Endothelial cell of umbilical vein (primary cell): Measurements from ENCODE around the gene KCTD11. TPM values are rescaled to one million over a fixed set of nuclear protein-coding genes. Genes with fewer than 3 reads are reported as not detected.

Experiments used
- BruUV-seq: library from RNA; stranded (reverse); fragments of 400-500 nt; replicated peaks from 2 replicates; lab custom pipeline; 2021; lab: Mats Ljungman, UMichigan
- CTCF ChIA-PET: fragments of 300-600, 350-600 bp; sonication (Branson Sonifier 250); formaldehyde crosslinking; loops from one replicate; lab custom pipeline; 2021; ENCODE audit warnings: antibody characterized with exemption, inconsistent platforms; lab: Charles Lee
- POLR2A ChIA-PET: fragments of 300-600, 350-600 bp; sonication (Branson Sonifier 250); formaldehyde crosslinking; loops from one replicate; lab custom pipeline; 2021; ENCODE audit warnings: antibody characterized with exemption, inconsistent platforms; lab: Charles Lee
- DNase-seq: peaks from one replicate; pipeline ENCODE4 v3.0.0-alpha.2; 2011; ENCODE audit warnings: low read depth, low spot score
- FAIRE-seq: peaks from 2 replicates; lab custom pipeline; 2011; peaks lifted over from hg19 to GRCh38; lab: Jason Lieb, UNC
- H2AFZ ChIP-seq: 2 replicates; pipeline ENCODE4 v1.6.0; 2012; ENCODE audit warnings: low read depth, low read length, control low read depth, inconsistent platforms
- H3K27ac ChIP-seq: 2 replicates; pipeline ENCODE4 v1.5.1; 2011; ENCODE audit warnings: low read depth, mild to moderate bottlenecking, control low read depth, low read length, moderate library complexity; ENCODE audit not compliant: insufficient read depth
- H3K27me3 ChIP-seq, 2 experiments: 2 replicates each; pipeline versions ENCODE4 v1.6.0 to v1.6.1; 2011; ENCODE audit warnings: low read length in 2 of 2, mixed read lengths in 1 of 2; ENCODE audit not compliant: control insufficient read depth in 2 of 2, insufficient read depth in 2 of 2
- H3K36me3 ChIP-seq, 2 experiments: 2 replicates in 1 of 2; 3 replicates in 1 of 2; pipeline ENCODE4 v1.5.1; 2011; ENCODE audit warnings: low read length in 2 of 2, mild to moderate bottlenecking in 1 of 2, moderate library complexity in 1 of 2; ENCODE audit not compliant: control insufficient read depth in 2 of 2, insufficient read depth in 2 of 2; ENCODE audit errors: extremely low read depth in 1 of 2
- H3K4me1 ChIP-seq: 3 replicates; pipeline ENCODE4 v1.5.1; 2011; ENCODE audit warnings: mild to moderate bottlenecking, low read length; ENCODE audit not compliant: control insufficient read depth, insufficient read depth; ENCODE audit errors: extremely low read depth
- H3K4me2 ChIP-seq: 2 replicates; pipeline ENCODE4 v1.6.1; 2011; ENCODE audit warnings: low read length, control low read depth, mixed read lengths; ENCODE audit not compliant: insufficient read depth
- H3K4me3 ChIP-seq, 3 experiments: fragments of 200-600 bp in 1 of 3; sonication (generic), shearing (Covaris generic) in 1 of 3; replicated peaks in 1 of 3; 2 replicates each; pipeline ENCODE4 v1.5.1; 2011 to 2016; ENCODE audit warnings: control low read depth in 3 of 3, low read length in 3 of 3, mild to moderate bottlenecking in 2 of 3, inconsistent platforms in 1 of 3, low read depth in 1 of 3, moderate library complexity in 1 of 3; ENCODE audit not compliant: insufficient read depth in 1 of 3
- H3K79me2 ChIP-seq: 2 replicates; pipeline ENCODE4 v1.6.0; 2012; ENCODE audit warnings: low read length, inconsistent platforms; ENCODE audit not compliant: control insufficient read depth, insufficient read depth
- H3K9ac ChIP-seq: replicated peaks from 2 replicates; pipeline ENCODE3; 2011; ENCODE audit warnings: low read length, control low read depth; ENCODE audit not compliant: insufficient read depth; ENCODE audit errors: extremely low read depth
- H3K9me1 ChIP-seq: replicated peaks from 3 replicates; pipeline ENCODE4 v1.6.0; 2011; ENCODE audit warnings: mild to moderate bottlenecking, low read length; ENCODE audit not compliant: control insufficient read depth, insufficient read depth; ENCODE audit errors: extremely low read depth
- H3K9me3 ChIP-seq: replicated peaks from 2 replicates; pipeline ENCODE4 v1.5.1; 2012; ENCODE audit warnings: low read length, inconsistent platforms; ENCODE audit not compliant: control insufficient read depth, insufficient read depth
- H4K20me1 ChIP-seq: replicated peaks from 2 replicates; pipeline ENCODE3; 2011; ENCODE audit warnings: mild to moderate bottlenecking, low read length; ENCODE audit not compliant: control insufficient read depth, insufficient read depth; ENCODE audit errors: extremely low read depth
- CTCF ChIP-seq, 2 donors: IDR thresholded peaks; 1 replicate in 1 of 2; 2 replicates in 1 of 2; pipeline ENCODE4 v1.5.1; 2011; ENCODE audit warnings: low read length in 2 of 2, mild to moderate bottlenecking in 2 of 2, moderate library complexity in 2 of 2, control low read depth in 1 of 2, inconsistent platforms in 1 of 2, low read depth in 1 of 2; ENCODE audit not compliant: insufficient read depth in 1 of 2; ENCODE audit errors: extremely low read depth in 1 of 2
- EZH2 ChIP-seq: IDR thresholded peaks from 2 replicates; pipeline ENCODE4 v1.6.1; 2012; ENCODE audit warnings: borderline replicate concordance, low read depth, mild to moderate bottlenecking, moderate library complexity, low read length, inconsistent platforms; ENCODE audit not compliant: severe bottlenecking
- FOS ChIP-seq: IDR thresholded peaks from 2 replicates; pipeline ENCODE4 v1.6.1; 2011; ENCODE audit warnings: mild to moderate bottlenecking, low read length, moderate library complexity, borderline replicate concordance; ENCODE audit not compliant: insufficient read depth
- GATA2 ChIP-seq: IDR thresholded peaks from 2 replicates; pipeline ENCODE4 v1.7.0; 2011; ENCODE audit warnings: low read depth, mild to moderate bottlenecking, moderate library complexity, mixed read lengths, low read length; ENCODE audit not compliant: insufficient read length, insufficient read depth
- JUN ChIP-seq: IDR thresholded peaks from 2 replicates; pipeline ENCODE4 v1.6.1; 2011; ENCODE audit warnings: borderline replicate concordance, low read depth; ENCODE audit not compliant: insufficient read length, insufficient read depth
- MAX ChIP-seq: IDR thresholded peaks from 2 replicates; pipeline ENCODE4 v1.6.1; 2011; ENCODE audit not compliant: insufficient read depth, insufficient read length
- MYC ChIP-seq: IDR thresholded peaks from one replicate; pipeline ENCODE4 v1.6.1; 2011; ENCODE audit warnings: mild to moderate bottlenecking, low read depth, low read length
- POLR2A ChIP-seq: IDR thresholded peaks from 2 replicates; pipeline ENCODE4 v1.6.1; 2012; ENCODE audit warnings: low read depth, mild to moderate bottlenecking, control low read depth, low read length
- POLR2AphosphoS5 ChIP-seq: IDR thresholded peaks from 2 replicates; pipeline ENCODE4 v1.6.1; 2012; ENCODE audit warnings: low read depth, mild to moderate bottlenecking, control low read depth, low read length, moderate library complexity; ENCODE audit not compliant: insufficient read depth
- dilution Hi-C: fragments of 300-500 bp; cut with MboI; formaldehyde crosslinking; loops from one replicate; pipeline ENCODE4 v1.15.0; 2019; ENCODE audit warnings: low sequenced_read_pairs; ENCODE audit not compliant: extremely low pct_ligation_motif_present
- intact Hi-C: fragments of 100-400 bp; cut with micrococcal nuclease; formaldehyde crosslinking; loops from one replicate; pipeline ENCODE4 v1.10.0; 2022
- polyA plus RNA-seq, 4 experiments: library from polyadenylated mRNA; depleted of rRNA in 3 of 4; stranded (reverse) in 3 of 4; unstranded in 1 of 4; fragments of >200 nt; gene quantifications; 2 replicates each; pipeline versions ENCODE4 v1.2.1 to v1.2.3, GENCODE V29; 2011 to 2012; ENCODE audit warnings: missing spikeins in 1 of 4
- total RNA-seq: library from RNA; stranded (reverse); gene quantifications from 2 replicates; pipeline ENCODE4 v1.2.3, GENCODE V29; 2021

Gene KCTD11
- total and polyA plus RNA-seq, 2 donors (not counting 3 experiments of a cell fraction or from before 2014, with no cell fraction given) = 3.8 to 6.5 TPM

GRCh38 chr17:7348478-7349242, 3.3 kb upstream of the KCTD11 start:
- no peak overlapping the region for H3K27ac ChIP-seq
- no peaks in the 10 kb centered on the region for H3K9me1 ChIP-seq
- H3K4me2 ChIP-seq = no peak overlapping the region
- TF ChIP-seq GATA2 (no peak), POLR2AphosphoS5 (no peak), MYC (no peak), POLR2A (no peak), CTCF (IDR thresholded peaks at IDR 0.05; ENCODE audit: extremely low read depth in 1 of 2, insufficient read depth in 1 of 2, low read depth in 1 of 2, low read length in 2 of 2) (no peak), FOS (no peak), JUN (no peak), EZH2 (no peak), MAX (no peak)
- no peaks in the 10 kb centered on the region for H3K79me2 ChIP-seq
- dilution Hi-C loops = no loop called here
- H3K4me1 ChIP-seq = peaks cover 17% of the 10 kb centered on the region
- no peak overlapping the region for H3K9ac ChIP-seq
- ChIA-PET POLR2A (no interaction called here), CTCF (interaction anchor here (0.6 to 1.4 kb wide), 5 partner anchors 12 to 55 kb away, joined by 3 to 6 read pairs (median 3); partner anchors contain the start of genes ACAP1 and TMEM256)
- no peaks in the 10 kb centered on the region for H3K36me3 ChIP-seq
- no peak overlapping the region for H3K4me3 ChIP-seq
- BruUV-seq = no TSS peak
- intact Hi-C loops = no loop called here
- no peaks in the 10 kb centered on the region for H3K9me3 ChIP-seq
- FAIRE-seq = no peak
- no peaks in the 10 kb centered on the region for H4K20me1 ChIP-seq
- H2AFZ ChIP-seq = no peak overlapping the region
- H3K27me3 ChIP-seq = no peaks in the 10 kb centered on the region
- no peak for DNase-seq
